Measurements from ENCODE around the gene PFKL.
A peak's percentile ranks its signal among the peaks of the same experiment; 100 is the strongest.

Gene PFKL

GRCh38 chr21:44366586-44367211 is 66.8 kb downstream of the PFKL start:
- no peak for TF ChIP-seq FOXM1 (IDR thresholded peaks at IDR 0.05; ENCODE audit: borderline replicate concordance, low read depth)
- TF ChIP-seq ZBTB7A (IDR thresholded peaks at IDR 0.05; ENCODE audit: low read depth), result no peak
- TF ChIP-seq TCF12 (IDR thresholded peaks at IDR 0.05; ENCODE audit: low read depth), result no peak
- TF ChIP-seq MAX (IDR thresholded peaks at IDR 0.05), result no peak
- TF ChIP-seq TEAD4 (IDR thresholded peaks at IDR 0.05), result no peak
- no peak for TF ChIP-seq REST (IDR thresholded peaks at IDR 0.05; ENCODE audit: low read depth)
- TF ChIP-seq CEBPB (IDR thresholded peaks at IDR 0.05), result no peak
- TF ChIP-seq YY1 (IDR thresholded peaks at IDR 0.05; ENCODE audit: low read depth), result no peak
- no peak for TF ChIP-seq NFIC (IDR thresholded peaks at IDR 0.05)
- no peak for TF ChIP-seq CREB1 (IDR thresholded peaks at IDR 0.05; ENCODE audit: low read depth)
- TF ChIP-seq EP300 (IDR thresholded peaks at IDR 0.05; ENCODE audit: borderline replicate concordance), result no peak
- no peak for TF ChIP-seq USF1 (IDR thresholded peaks at IDR 0.05)
- no peak for TF ChIP-seq EGR1 (IDR thresholded peaks at IDR 0.05)
- TF ChIP-seq RAD21 (IDR thresholded peaks at IDR 0.05; ENCODE audit: low read depth), result no peak
- TF ChIP-seq TAF1 (IDR thresholded peaks at IDR 0.05; ENCODE audit: low read depth), result no peak

- TF ChIP-seq EP300 (IDR thresholded peaks at IDR 0.05; ENCODE audit: borderline replicate concordance) (no peak), RAD21 (IDR thresholded peaks at IDR 0.05; ENCODE audit: low read depth) (peak; percentile 14; the same call in 1 of the 2 replicates), CEBPB (IDR thresholded peaks at IDR 0.05) (no peak), CREB1 (IDR thresholded peaks at IDR 0.05; ENCODE audit: low read depth) (no peak), FOXM1 (IDR thresholded peaks at IDR 0.05; ENCODE audit: borderline replicate concordance, low read depth) (no peak)
Measured at GRCh38 chr21:44368711-44369446, 69.0 kb downstream of the PFKL start.

- TF ChIP-seq MAX (IDR thresholded peaks at IDR 0.05), result peak; percentile 43; the same call in 1 of the 2 replicates
- TF ChIP-seq EGR1 (IDR thresholded peaks at IDR 0.05), result no peak
- peak; percentile 71 for TF ChIP-seq USF1 (IDR thresholded peaks at IDR 0.05)
Measured at GRCh38 chr21:44370027-44370735, 70.3 kb downstream of the PFKL start.

GRCh38 chr21:44370786-44371410 is 71.0 kb downstream of the PFKL start:
- TF ChIP-seq TEAD4 (IDR thresholded peaks at IDR 0.05) (no peak), EP300 (IDR thresholded peaks at IDR 0.05; ENCODE audit: borderline replicate concordance) (no peak), MAX (IDR thresholded peaks at IDR 0.05) (no peak), USF1 (IDR thresholded peaks at IDR 0.05) (no peak), TAF1 (IDR thresholded peaks at IDR 0.05; ENCODE audit: low read depth) (no peak), FOXM1 (IDR thresholded peaks at IDR 0.05; ENCODE audit: borderline replicate concordance, low read depth) (no peak), NFIC (IDR thresholded peaks at IDR 0.05) (no peak), TCF12 (IDR thresholded peaks at IDR 0.05; ENCODE audit: low read depth) (no peak), CREB1 (IDR thresholded peaks at IDR 0.05; ENCODE audit: low read depth) (no peak), EGR1 (IDR thresholded peaks at IDR 0.05) (no peak), RAD21 (IDR thresholded peaks at IDR 0.05; ENCODE audit: low read depth) (no peak), ZBTB7A (IDR thresholded peaks at IDR 0.05; ENCODE audit: low read depth) (no peak), REST (IDR thresholded peaks at IDR 0.05; ENCODE audit: low read depth) (no peak), CEBPB (IDR thresholded peaks at IDR 0.05) (no peak), YY1 (IDR thresholded peaks at IDR 0.05; ENCODE audit: low read depth) (no peak)
